Measurements from ENCODE around the gene RIMKLB.

DNA sequence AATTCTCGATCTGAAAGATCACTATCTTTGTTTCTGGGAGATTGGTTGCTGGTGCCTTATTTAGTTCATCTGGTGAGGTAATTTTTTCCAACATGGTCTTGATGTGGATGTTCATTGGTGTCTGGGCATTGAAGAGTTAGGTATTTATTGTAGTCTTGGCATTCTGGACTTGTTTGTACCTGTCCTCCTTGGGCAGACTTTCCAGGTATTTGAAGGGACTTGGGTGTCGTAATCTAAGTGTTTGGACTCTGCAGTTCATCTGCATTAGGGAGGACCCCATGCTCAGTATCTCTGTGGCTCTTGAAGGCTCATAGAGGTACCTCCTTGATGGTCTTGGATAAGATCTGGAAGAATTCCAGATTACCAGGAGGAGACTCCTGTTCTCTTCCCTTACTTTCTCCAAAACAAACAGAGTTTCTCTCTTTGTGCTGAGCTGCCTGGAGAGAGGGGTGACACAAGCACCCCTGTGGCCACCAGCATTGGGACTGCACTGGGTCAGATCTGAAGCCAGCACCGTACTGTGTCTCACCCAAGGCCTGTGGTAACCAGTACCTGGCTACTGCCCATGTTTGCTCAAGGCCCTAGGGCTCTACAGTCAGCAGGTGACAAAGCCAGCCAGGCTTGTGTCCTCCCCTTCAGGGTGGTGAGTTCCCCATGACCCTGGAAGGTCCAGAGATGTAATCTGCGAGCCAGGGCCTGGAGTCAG is 129.9 kb downstream of the RIMKLB start:
- TF ChIP-seq, protein P1, sequence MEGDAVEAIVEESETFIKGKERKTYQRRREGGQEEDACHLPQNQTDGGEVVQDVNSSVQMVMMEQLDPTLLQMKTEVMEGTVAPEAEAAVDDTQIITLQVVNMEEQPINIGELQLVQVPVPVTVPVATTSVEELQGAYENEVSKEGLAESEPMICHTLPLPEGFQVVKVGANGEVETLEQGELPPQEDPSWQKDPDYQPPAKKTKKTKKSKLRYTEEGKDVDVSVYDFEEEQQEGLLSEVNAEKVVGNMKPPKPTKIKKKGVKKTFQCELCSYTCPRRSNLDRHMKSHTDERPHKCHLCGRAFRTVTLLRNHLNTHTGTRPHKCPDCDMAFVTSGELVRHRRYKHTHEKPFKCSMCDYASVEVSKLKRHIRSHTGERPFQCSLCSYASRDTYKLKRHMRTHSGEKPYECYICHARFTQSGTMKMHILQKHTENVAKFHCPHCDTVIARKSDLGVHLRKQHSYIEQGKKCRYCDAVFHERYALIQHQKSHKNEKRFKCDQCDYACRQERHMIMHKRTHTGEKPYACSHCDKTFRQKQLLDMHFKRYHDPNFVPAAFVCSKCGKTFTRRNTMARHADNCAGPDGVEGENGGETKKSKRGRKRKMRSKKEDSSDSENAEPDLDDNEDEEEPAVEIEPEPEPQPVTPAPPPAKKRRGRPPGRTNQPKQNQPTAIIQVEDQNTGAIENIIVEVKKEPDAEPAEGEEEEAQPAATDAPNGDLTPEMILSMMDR (IDR thresholded peaks at IDR 0.05; ENCODE audit: insufficient read depth, low read length, poor library complexity, severe bottlenecking) = no peak
- TF ChIP-seq EZH2phosphoT487 (conservative IDR thresholded peaks at IDR 0.05; ENCODE audit: low read length) = no peak

Measured in SU-DHL-6 (cell line).